HG03342 (cell line): Measurements from ENCODE around the gene MARCKSL1.

Source experiments
- ATAC-seq: cut with Tn5 transposase; IDR thresholded peaks from one replicate; pipeline ENCODE4 v1.9.1; 2021; ENCODE audit warnings: mild to moderate bottlenecking, moderate library complexity; ENCODE audit not compliant: unreplicated experiment

The MARCKSL1 gene

DNA sequence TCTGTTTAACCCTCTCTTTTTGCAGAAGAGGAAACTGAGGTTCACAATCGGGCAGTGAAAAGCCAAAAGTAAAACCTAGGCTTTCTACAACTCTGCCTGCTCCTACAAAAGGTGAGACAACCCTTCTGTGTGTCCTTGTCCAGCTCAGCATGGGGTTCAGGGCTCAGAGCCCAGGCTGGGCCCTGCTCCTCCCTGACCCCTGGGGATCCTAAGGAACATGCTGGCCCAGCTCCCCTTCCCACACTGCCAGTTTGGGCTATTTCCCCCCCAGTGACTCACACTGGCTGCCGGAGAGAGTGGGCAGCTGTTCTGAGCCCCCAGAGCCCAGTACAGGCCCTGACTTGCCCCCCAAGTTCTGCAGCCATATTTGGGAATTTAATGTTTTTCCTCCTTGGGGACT, 17.4 kb upstream of the MARCKSL1 start:
- no peak for ATAC-seq

DNA sequence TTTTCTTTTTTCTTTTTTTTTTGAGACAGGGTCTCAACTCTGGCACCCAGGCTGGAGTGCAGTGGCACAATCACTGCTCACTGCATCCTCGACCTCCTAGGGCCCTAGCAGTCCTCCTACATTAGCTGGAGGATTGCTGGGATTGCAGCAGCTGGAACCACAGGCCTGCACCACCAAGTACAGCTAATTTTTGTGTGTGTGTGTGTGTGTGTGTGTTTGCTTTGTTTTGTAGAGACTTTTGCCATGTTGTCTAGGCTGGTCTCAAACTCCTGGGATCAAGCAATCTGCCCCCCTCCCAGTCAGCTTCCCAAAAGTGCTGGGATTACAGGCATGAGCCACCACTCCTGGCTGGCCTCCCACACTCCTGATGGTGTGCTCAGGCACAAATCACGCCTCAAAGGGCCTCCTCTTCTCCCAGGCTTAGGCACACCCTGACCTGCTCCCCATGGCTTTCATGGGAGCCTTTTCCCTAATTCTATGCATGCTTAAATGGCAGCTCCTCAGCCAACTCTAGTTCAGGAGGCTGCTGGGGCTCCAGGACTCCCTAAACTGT, 16.9 kb upstream of the MARCKSL1 start:
- no peak for ATAC-seq

DNA sequence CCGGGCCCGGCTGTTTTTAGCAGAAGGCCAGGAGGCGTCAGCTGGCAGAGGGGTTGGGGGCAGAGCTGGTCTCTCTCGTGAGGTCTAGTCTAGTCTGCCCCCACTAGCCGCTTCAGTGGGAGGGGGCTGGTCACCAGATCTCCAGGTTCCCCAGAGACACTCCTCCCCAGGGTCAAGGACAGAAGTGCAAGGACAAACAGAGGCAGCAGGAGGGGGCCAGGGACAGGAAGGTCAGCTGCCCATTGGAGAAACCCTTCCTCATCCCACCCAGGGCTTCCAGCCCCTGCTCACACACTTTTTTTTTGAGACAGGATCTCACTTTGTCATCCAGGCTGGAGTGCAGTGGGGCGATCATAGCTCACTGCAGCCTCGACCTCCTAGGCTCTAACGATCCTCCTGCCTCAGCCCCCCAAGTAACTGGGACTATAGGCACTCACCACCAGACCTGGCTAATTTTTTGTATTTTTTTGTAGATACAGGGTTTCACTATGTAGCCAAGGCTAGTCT, 16.3 kb upstream of the MARCKSL1 start:
- ATAC-seq: no peak

DNA sequence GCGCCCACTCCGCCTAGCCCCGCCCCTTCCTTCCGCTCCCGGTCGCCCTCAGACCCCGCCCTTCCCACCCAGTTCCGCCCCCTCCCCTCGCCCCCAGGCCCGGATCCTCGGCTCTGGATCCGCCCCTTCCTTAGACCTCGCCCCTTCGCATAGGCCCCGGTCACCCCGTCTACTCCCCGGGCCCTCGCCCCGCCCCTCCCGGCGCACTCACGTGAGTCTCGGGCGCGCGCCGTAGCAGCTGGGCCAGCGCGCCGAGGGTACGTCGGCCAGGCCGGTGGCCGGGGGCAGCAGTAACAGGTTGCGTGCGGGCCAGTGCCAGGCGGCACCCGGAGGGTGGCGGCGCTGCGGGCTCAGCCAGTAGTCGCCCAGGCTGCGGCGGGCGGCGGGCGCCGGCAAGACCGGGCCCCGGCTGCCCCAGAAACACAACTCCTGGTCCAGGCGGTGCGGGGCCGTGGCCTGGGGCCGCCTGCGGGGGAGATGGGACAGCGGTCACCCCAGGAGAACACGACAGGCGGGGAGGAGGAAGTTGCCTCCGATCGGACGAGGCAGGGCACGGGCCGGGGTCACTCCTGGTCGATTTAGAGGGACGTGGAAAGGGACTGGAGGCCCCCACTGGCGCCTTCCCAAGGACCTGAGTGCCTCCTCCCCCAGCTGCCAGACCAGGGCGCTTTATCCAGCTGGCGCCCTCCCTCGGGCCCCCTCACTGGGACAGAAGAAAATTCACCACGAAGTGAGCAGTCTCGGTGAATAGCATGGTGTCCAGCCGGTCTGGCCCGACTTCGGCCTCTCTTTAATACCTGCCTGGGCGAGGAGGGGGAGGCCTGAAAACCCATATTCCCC, 15.6 kb upstream of the MARCKSL1 start:
- ATAC-seq: peak; percentile 89

DNA sequence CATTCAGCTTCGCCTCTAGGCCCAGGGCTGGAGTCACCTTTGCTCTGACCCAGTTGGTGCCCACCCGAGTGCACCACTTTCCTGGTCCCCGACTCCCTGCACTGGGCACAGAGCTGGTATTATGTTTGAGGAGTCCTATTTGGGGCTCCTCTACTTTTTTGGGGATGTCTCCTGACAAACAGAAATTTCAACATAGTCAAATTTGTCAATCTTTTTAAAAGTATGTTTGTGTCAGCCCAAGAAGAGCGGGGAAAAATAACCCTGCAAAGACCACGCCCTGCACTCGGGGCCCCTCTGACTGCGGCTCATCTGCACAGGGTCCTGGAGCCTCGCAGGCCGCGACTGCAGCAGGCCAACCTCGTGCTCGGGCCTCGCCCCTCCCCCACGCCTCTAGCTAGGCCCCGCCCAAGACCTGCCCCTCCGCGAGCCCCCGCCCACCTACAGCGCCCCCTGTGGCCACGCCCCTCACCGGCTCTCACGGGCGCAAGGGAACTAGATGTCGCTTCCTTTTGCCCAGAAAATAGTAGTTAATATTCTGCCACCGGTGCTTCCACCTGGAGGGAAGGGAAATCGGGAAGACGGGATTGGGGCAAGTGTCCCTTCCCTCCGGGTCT, 14.9 kb upstream of the MARCKSL1 start:
- ATAC-seq: peak; percentile 34

DNA sequence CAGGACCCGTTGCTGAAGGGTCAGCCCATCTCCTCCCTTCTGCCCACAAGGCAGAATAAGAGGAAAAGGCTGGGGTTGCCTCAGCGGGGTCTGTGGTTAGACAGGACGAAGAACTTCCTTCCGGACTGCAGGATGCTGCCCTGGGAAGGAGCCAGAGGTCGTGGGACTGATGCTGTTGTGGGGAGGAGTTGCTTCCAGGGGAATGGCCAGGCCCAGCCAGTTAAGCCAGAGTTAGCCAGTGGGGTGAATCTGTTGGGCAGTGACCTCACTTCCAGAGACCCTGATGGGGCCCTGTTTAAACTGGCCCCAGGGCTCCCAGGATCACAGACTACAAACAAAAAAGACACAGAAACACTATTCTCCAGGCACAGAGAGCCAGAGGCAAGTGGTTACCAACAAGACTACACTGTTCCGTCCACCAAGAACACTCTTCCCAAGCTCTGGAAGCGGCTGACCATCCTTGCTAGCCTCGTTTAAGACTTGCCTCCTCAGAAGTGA, 13.2 kb upstream of the MARCKSL1 start:
- ATAC-seq: no peak

DNA sequence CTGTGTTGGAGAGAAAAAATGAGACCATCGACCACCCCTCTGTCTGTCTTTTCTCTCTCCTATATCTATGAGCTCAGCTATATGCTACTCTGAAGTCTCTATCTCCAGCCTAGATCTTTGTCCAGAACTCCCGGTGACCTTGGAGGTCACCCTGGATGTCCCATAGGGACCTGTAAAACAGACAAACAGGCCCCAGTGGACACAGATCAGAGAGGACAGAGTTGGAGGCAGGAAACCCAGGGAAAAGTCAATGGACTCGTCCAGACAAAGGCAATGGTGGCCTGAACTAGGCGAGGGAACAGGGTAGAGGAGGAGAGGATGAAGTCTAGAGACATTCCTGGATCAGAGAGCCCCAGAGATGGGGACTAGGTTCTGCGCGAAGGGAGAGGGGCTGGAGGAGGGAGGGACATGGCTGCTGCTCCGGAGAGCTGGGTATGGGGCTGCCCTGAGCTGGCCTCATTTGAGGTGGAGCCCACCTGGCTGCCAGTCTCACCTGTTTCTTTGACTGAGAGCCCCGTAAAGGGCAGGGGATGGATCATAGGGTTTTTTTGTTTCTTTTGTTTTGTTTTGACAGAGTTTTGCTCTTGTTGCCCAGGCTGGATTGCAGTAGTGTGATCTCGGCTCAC, 10.6 kb upstream of the MARCKSL1 start:
- ATAC-seq: no peak

DNA sequence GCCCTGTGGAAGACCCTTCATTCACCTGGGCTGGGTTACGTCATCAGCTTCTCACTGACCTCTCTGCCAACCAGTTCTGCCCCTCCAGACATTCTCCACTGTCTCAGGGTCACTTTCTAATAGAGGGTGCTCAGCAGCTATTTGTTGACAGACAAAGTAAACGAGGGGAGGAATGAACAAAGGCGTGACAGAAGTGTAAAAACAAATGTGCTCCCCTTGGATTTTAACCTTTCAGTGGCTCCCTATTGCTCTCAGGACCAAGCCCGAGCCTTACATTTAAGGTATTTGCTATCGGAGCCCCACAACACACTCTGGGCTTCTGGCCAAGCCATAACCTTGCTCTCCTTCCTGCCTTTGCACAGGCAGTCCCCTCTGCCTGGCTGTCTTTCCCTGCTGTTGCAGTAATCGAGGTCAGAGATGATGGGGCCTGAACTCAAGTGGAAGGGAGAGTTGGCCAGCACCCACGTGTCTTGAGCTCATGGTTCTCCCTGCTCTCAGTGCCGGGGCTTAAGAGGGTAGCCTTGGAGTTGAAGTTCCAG, 9.3 kb upstream of the MARCKSL1 start:
- no peak for ATAC-seq

DNA sequence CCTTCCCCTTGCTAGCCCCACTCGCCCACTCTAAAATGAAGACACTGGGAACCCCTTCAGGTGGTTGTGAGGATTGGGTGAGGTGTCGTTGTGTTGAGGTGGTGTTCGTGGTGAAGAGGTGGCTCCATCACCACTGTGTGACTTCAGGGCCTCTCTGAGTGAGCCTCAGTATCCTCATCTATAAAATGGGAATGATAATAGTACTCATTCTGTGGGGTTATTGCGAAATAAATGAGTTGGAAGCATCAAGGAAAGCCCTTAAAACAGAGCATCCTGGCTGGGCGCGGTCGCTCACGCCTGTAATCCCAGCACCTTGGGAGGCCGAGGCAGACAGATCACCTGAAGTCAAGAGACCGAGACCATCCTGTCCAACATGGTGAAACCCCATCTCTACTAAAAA, 6.7 kb upstream of the MARCKSL1 start:
- ATAC-seq: no peak

DNA sequence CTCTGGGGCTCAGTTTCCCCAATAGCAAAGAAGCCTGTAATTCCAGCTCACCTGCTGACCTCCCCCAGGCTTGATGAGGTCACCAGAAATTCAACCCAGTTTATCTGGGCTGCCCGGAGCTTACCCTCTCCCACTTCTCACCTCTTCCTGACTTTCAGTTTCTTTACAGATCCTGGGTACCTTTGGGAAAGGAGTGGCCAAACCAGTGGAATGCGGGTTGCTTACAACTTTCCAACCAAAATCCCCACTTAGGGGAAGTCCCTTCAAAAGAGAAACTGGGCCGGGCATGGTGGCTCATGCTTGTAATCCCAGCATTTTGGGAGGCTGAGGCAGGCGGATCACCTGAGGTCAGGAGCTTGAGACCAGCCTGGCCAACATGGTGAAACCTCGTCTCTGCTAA, 5.9 kb upstream of the MARCKSL1 start:
- ATAC-seq: no peak

DNA sequence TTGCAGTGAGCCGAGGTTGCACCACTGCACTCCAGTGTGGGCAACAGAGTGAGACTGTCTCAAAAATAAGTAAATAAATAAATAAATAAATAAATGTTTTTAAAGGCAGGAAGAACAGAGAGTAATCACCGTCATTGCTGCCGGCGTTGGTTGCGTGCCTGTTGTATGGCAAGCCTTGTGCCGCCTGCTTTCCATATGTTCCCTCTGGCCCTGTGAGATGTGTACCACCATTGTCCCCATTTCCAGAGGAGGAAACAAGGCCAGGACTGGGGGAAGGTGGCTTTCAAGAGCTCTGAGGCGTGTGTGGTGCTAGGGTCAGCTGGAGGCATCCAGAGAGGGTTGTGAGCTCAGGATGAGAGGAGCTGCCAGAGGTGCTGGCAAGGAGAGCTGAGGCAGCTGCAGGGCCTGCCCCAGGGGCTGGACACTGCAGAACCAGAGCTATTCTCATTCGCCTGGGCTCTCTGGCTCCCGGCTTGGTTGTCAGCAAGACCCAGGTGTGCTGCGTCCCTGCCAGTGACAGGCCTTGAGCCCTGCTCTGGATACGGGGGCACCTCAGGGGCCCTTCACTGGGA, 5.2 kb upstream of the MARCKSL1 start:
- no peak for ATAC-seq

DNA sequence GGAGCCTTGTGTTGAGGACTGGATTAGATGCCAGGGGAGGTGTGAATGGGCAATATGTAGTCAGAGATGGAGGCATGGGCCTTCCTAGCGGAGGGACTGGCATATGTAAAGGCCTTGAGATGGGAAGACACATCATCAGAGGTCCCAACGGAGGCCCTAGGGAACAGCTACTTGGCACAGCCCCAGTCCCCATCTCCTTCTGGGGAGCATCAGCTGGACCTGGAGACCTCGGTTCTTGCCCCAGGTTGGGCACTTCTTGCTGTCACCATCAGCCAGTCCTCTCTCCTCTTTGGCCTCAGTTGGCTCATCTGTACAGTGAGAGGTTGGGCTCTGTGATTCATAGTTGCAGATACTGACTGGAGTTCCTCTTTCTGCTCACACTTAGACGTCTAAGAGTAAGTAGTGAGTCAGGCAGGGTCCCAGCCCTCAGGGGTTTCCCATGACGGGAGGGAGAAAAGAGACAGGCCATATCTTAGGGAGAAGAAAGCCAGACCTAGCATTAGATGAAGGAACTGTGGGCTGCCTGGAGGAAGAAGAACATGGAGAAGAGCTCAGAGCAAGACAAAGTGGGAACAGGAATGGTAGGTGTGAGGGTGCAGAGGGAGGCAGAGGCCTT, 3.4 kb upstream of the MARCKSL1 start:
- ATAC-seq: no peak

DNA sequence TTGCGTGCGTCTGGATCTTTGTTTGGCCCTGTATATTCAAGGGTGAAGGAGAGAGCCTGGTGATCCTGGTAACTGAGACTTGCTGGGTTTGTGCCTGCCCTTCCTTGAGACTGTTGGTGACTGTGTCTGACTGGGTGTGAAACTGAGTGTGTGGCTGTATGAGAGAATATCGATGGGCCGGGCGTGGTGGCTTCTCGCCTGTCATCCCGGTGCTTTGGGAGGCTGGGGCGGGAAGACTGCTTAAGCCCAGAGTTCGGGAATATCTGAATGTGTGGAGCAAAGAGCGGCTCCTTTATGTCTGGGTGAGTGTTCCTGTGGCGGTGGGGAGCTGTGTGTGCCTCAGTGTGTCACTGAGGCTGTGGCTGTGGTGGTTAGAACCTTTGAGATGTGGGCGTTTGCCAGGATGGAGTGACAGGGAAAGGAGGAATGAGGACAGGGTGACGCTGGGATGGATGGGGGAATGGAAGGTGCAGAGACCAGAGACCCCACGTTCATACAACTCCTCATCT, 2.7 kb upstream of the MARCKSL1 start:
- ATAC-seq: no peak

DNA sequence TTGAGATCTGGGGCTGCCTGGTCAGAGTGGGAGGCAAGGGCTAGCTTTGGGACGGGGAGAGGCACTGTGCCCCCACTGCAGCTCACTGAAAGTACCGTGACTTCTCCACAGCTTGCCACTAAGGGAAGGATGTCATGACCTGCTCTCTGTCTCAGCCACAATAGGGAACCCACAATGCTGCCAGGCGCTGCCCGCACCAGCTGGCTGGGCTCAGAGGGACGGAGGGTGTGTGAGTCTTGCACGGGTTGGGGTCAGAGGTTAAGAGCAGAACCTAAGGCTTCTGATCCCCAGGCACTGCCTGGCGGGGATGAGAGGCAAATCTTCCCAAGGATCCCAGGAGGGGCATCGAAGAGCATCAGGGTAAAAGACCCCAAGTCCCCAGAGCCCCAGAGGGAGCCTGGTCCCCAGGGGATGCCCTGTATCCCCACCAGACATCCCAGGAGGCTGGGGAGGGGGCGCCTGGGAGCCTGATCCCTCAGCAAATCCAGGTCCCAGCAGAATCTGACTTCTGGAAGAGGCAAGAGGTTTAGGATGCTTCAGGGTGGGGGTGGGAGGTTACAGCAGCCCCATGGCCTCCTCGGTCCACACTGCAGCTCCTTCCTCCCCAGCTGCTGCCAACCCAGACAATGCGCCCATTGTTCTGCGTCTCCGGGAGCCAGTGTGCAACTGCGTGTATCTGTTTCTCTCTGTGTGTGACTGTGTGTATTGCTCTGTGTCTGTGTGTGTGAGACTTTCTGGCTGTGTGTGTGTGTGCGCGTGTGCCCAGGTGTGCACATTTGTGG, 2.0 kb upstream of the MARCKSL1 start:
- no peak for ATAC-seq

DNA sequence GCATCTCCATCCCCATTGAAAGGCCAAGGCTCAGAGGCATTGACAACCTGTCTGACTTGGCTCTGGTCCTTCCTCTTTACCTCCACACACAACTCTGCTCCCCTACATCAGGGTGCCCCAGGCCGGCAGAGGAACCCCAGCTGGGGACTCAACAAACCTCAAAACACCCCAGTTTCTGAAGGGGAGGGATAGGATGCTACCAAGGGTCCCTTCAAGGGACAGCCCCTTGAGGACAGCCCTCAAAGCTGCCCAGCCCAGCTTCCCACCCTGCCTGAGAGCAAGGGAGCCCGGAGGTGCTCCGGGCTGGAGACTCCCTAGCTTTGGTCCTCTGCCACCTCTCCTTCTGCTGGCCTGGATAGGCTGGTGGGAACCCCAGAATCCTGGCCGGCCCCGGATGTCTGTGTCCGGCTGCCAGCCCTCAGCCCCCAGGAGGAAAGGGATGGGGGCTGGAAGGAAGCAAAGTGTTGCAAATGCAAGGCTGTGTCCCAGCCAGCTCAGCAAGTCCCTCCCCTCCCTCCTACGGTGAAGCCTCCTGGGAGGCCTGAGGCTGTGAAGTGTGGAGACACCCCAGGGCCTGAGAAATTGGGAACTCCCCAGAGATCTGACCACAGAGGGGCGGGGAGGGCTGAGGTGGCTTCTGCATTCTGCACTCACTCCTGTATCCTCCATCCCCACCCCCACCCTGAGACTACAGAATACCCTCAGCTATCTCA, 1.1 kb upstream of the MARCKSL1 start:
- no peak for ATAC-seq

DNA sequence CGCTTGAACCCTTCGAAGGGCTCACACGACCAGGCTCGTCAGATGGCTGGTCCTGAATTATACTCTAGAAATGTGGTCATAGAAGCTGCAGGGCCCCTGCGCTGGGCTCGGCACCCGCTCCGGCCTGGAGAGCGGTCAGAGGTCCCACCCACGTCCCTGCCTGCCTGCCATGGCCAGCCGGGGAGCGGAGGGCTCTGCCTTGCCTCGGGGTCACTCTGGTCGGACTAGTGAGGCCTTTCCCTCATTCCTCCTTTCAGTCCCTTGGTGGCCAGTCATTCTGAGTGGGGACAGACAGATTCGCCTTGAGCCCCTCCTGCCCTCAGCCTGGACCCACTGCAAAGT, 529 bp upstream of the MARCKSL1 start:
- no peak for ATAC-seq

DNA sequence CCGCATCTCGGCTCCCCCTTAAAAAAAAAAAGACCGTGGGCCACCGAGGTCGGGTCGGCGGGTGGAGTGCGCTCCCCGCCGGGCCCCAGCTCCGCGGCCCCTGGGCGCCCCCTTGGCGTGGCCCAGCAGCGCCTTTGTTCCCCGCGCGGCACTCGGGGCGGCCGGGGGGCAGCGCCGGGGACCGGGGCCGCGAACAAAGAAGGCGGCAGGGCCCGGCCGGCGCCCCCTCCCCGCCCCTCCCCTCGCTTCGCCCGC, 571 bp downstream of the MARCKSL1 start:
- no peak for ATAC-seq

DNA sequence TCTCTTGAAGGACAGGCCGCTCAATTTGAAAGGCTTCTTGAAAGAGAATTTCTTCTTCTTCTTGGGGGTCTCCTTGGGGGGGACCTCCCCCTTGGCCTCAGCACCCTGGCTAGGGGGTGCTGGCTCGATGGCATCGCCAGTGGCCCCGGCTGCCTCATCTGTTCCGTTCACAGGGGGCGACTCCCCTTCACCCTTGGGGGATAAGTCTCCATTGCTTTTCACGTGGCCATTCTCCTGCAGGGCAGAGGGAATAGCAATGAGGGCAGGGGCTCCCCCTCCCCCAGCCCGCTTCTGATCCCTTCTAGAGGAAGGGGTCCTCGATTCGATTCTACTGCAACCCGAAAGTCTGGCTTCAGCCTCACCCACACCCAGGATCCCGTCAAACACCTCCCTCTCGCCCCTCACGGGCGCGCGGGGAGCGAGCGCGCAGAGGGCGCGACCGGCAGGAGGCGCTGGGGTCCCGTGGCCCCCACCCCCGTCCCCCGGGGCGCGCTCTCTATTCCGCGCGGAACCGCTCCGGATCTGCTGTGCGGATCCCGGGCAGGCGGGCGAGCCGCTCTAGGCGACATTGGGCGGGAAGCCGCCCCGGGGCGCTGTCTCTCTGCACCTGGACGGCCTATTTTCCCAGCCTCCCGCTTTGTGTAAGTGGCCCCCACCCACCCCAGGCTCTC, 1.0 kb downstream of the MARCKSL1 start:
- no peak for ATAC-seq
